GM23338 (cell line): ENCODE results near the gene FRY.

Source experiments
- CREB1 ChIP-seq: fragments of 250-450 bp; sonication (Bioruptor Pico); IDR thresholded peaks from 2 replicates; pipeline ENCODE4 v1.5.0; 2020; ENCODE audit warnings: low read depth, mild to moderate bottlenecking, moderate library complexity
- CTCF ChIP-seq, 2 experiments: fragments of 200-600 bp in 1 of 2; sonication (generic) in 1 of 2; conservative IDR thresholded peaks; 2 replicates each; pipeline versions ENCODE4 v1.5.1 to v1.6.1; 2016 to 2017; ENCODE audit warnings: antibody characterized with exemption in 2 of 2, low read depth in 2 of 2, mild to moderate bottlenecking in 2 of 2, moderate library complexity in 1 of 2
- EZH2 ChIP-seq: fragments of 200-600 bp; sonication (generic); IDR thresholded peaks from one replicate; pipeline ENCODE4 v1.8.0; 2017; ENCODE audit warnings: antibody characterized with exemption, mild to moderate bottlenecking, low read depth; ENCODE audit not compliant: unreplicated experiment
- EZH2phosphoT487 ChIP-seq: fragments of 200-600 bp; sonication (generic); IDR thresholded peaks from one replicate; pipeline ENCODE4 v1.8.1; 2018; ENCODE audit warnings: antibody characterized with exemption; ENCODE audit not compliant: unreplicated experiment
- JUNB ChIP-seq: IDR thresholded peaks from one replicate; pipeline ENCODE4 v1.6.1; 2016; ENCODE audit warnings: antibody characterized with exemption; ENCODE audit not compliant: unreplicated experiment
- NANOG ChIP-seq: IDR thresholded peaks from 2 replicates; pipeline ENCODE4 v1.6.1; 2016; ENCODE audit warnings: antibody characterized with exemption, borderline replicate concordance
- POLR2AphosphoS5 ChIP-seq: IDR thresholded peaks from 2 replicates; pipeline ENCODE4 v1.6.1; 2016; ENCODE audit warnings: antibody characterized with exemption, low read depth
- REST ChIP-seq: IDR thresholded peaks from one replicate; pipeline ENCODE4 v1.6.1; 2018; ENCODE audit warnings: antibody characterized with exemption; ENCODE audit not compliant: unreplicated experiment
- STAT1 ChIP-seq: IDR thresholded peaks from one replicate; pipeline ENCODE4 v1.6.1; 2016; ENCODE audit warnings: antibody characterized with exemption; ENCODE audit not compliant: unreplicated experiment

DNA sequence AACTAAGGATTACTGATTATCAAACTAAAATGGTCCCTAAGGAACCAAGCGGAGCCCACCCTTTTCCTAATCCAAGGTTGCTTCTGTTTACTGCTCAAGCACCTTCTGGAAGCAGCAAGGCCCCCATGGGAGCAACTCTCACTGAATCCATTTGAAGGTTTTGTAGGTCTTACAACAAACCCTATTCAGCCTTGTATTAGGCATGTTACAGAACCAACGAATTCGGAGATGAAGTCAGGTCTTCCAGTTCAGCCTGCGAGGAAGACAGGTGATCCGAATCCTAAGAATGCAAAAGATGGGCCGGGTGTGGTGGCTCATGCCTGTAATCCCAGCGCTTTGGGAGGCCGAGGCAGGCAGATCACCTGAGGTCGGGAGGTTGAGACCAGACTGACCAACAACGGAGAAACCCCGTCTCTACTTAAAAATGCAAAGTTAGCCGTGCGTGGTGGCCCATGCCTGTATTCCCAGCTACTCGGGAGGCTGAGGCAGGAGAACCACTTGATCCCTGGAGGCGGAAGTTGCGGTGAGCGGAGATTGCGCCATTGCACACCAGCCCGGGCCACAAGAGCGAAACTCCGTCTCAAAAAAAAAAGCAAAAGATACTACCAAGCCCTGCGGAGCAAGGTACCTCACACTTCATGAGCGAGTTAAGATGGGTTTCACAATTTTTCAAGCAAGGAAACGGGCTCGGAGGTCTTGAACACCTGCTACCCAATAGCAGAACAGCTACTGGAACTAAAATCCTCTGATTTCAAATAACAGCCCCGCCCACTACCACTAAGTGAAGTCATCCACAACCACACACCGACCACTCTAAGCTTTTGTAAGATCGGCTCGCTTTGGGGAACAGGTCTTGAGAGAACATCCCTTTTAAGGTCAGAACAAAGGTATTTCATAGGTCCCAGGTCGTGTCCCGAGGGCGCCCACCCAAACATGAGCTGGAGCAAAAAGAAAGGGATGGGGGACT, 283.0 kb downstream of the FRY start:
- TF ChIP-seq CTCF (conservative IDR thresholded peaks at IDR 0.05; ENCODE audit: low read depth in 2 of 2) (no peak), POLR2AphosphoS5 (no peak), JUNB (no peak), EZH2 (no peak), EZH2phosphoT487 (no peak), REST (no peak), STAT1 (no peak), CREB1 (CRISPR knock-in tag) (no peak), NANOG (no peak)
